Hepatocyte (in vitro differentiated cells): ENCODE measurements around the gene COPE.

Experiments used
- CTCF ChIP-seq: fragments of 200-600 bp; sonication (generic); IDR thresholded peaks from 2 replicates; pipeline ENCODE4 v1.5.1; 2016; ENCODE audit warnings: antibody characterized with exemption, mild to moderate bottlenecking; ENCODE audit not compliant: poor library complexity
- EZH2 ChIP-seq: fragments of 200-600 bp; sonication (generic); IDR thresholded peaks from 2 replicates; pipeline ENCODE4 v1.6.1; 2016; ENCODE audit warnings: antibody characterized with exemption, mild to moderate bottlenecking, borderline replicate concordance

GRCh38 chr19:18905513-18906236, 13.5 kb downstream of the COPE start:
- TF ChIP-seq CTCF = no peak
- no peak for TF ChIP-seq EZH2
